Natural killer cell (primary cell): ENCODE data around the gene NHERF1. TPM values are rescaled to one million over a fixed set of nuclear protein-coding genes. Genes with fewer than 3 reads are reported as not detected.

Experiments used
- ATAC-seq, 3 donors: fragments of 150-1000 bp in 2 of 3; fragments of 200-7000 bp in 1 of 3; cut with Tn5 transposase; 1 replicate in 1 of 3; 2 replicates in 2 of 3; pipeline ENCODE4 v1.10.0; 2021; ENCODE audit warnings: mild to moderate bottlenecking in 2 of 3, moderate library complexity in 2 of 3
- DNase-seq, 2 donors: peaks; one replicate each; pipeline versions ENCODE4 v3.0.0 to v3.0.0-alpha.2; 2013 to 2021; ENCODE audit warnings: mixed read lengths in 1 of 2
- H3K27ac ChIP-seq: one replicate; pipeline ENCODE4 v1.5.1; 2013; ENCODE audit warnings: mild to moderate bottlenecking, low read length
- H3K27me3 ChIP-seq: one replicate; pipeline ENCODE4 v1.6.1; 2013; ENCODE audit warnings: low read length; ENCODE audit not compliant: control insufficient read depth, insufficient read depth
- H3K36me3 ChIP-seq: one replicate; pipeline ENCODE4 v1.6.1; 2013; ENCODE audit warnings: low read length; ENCODE audit not compliant: control insufficient read depth, insufficient read depth
- H3K4me1 ChIP-seq: one replicate; pipeline ENCODE4 v1.6.1; 2013; ENCODE audit warnings: low read length; ENCODE audit not compliant: control insufficient read depth, insufficient read depth
- H3K4me3 ChIP-seq: one replicate; pipeline ENCODE4 v1.5.1; 2013; ENCODE audit warnings: low read length
- H3K9me3 ChIP-seq: one replicate; pipeline ENCODE4 v1.6.1; 2013; ENCODE audit warnings: low read length; ENCODE audit not compliant: control insufficient read depth, insufficient read depth
- H3K27ac Mint-ChIP-seq, 2 donors: one replicate each; pipeline ENCODE4 v1.8.0; 2022; ENCODE audit warnings: mild to moderate bottlenecking in 2 of 2, mixed read lengths in 2 of 2, moderate library complexity in 1 of 2
- H3K27me3 Mint-ChIP-seq, 2 donors: one replicate each; pipeline ENCODE4 v1.8.0; 2022; ENCODE audit warnings: low read depth in 2 of 2, mixed read lengths in 2 of 2
- H3K36me3 Mint-ChIP-seq: one replicate; pipeline ENCODE4 v1.8.0; 2022; ENCODE audit warnings: mixed read lengths
- H3K4me1 Mint-ChIP-seq, 2 donors: one replicate each; pipeline ENCODE4 v1.8.0; 2022; ENCODE audit warnings: mixed read lengths in 2 of 2
- H3K4me3 Mint-ChIP-seq: one replicate; pipeline ENCODE4 v1.8.0; 2022; ENCODE audit warnings: mild to moderate bottlenecking, moderate library complexity, mixed read lengths
- H3K9me3 Mint-ChIP-seq, 2 donors: one replicate each; pipeline ENCODE4 v1.8.0; 2022; ENCODE audit warnings: mixed read lengths in 2 of 2
- CTCF ChIP-seq: fragments of 200-600 bp; IDR thresholded peaks from one replicate; pipeline ENCODE4 v1.8.0; 2022; ENCODE audit warnings: antibody characterized with exemption
- WGBS: methylation state at CpG from one replicate; pipeline ENCODE4 v1.1.7; 2013; ENCODE audit warnings: missing lambda C conversion rate; ENCODE audit not compliant: insufficient coverage; 5-methylcytosine and 5-hydroxymethylcytosine counted together
- intact Hi-C: fragments of 100-400 bp; cut with micrococcal nuclease; formaldehyde crosslinking; loops from one replicate; pipeline ENCODE4 v1.14.2; 2022
- total RNA-seq, 4 donors: library from RNA; stranded (reverse); fragments of 120-200 nt in 1 of 4; gene quantifications; one replicate each; pipeline versions ENCODE4 v1.2.3 to v1.2.4, GENCODE V29; 2013 to 2022

Gene NHERF1
- total RNA-seq, 3 donors from 2014 or later (not counting 1 experiment from before 2014, with no cell fraction given): 323 to 372 (median 362) TPM

DNA sequence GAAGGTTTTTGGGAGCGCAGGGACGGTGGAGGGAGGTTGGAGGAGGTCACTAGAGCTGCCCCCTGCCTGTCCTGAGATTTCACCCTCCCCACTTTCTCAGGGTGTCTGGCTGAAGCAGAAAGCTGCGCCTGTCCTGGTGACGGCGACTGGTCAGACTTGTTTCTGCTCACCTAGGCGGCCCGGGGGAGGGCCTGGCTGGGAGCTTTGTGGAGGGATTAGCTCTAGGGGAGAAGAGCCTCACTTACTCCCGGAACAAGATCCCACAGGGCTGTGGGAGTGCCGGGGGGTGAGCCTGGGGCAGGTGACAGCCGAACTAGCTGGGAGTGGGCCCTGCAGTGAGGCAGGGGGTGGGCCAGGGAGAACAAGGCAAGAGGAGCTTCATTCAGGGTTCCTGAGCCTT is 11.5 kb downstream of the NHERF1 start:
- Mint-ChIP-seq H3K36me3 (no peaks in the 10 kb centered on the region), H3K4me3 (peak overlapping the region; percentile 86), H3K4me1 (peaks cover 66 to 80% of the 10 kb centered on the region in 2 donors), H3K27me3 (no peaks in the 10 kb centered on the region), H3K27ac (peak overlapping the region; percentile 85 to 92), H3K9me3 (no peaks in the 10 kb centered on the region)
- ATAC-seq (no peak), DNase-seq (no peak)
- H3K4me3 ChIP-seq: peak overlapping the region; percentile 6
- H3K27ac ChIP-seq: peak overlapping the region; percentile 32
- intact Hi-C loops: loop anchor here (1.0 kb wide), 1 partner anchor 9 kb away; no protein-coding TSS in a partner anchor
- no peaks in the 10 kb centered on the region for H3K9me3 ChIP-seq
- H3K4me1 ChIP-seq: peaks cover 91% of the 10 kb centered on the region
- WGBS: 28% methylated on average over 8 of the region's 10 CpGs
- peaks cover 39% of the 10 kb centered on the region for H3K36me3 ChIP-seq
- H3K27me3 ChIP-seq: no peaks in the 10 kb centered on the region
- no peak for TF ChIP-seq CTCF

GRCh38 chr17:74760404-74761105 is 12.1 kb downstream of the NHERF1 start:
- Histone ChIP-seq H3K9me3 (no peaks in the 10 kb centered on the region), H3K4me1 (peaks cover 85% of the 10 kb centered on the region), H3K27ac (peak overlapping the region; percentile 31), H3K36me3 (peaks cover 38% of the 10 kb centered on the region), H3K27me3 (no peaks in the 10 kb centered on the region), H3K4me3 (no peak overlapping the region)
- peaks cover 60 to 77% of the 10 kb centered on the region in 2 donors for H3K4me1 Mint-ChIP-seq
- peak overlapping the region; percentile 59 for H3K4me3 Mint-ChIP-seq
- 63% methylated on average over 7 of the region's 7 CpGs for WGBS
- H3K9me3 Mint-ChIP-seq: no peaks in the 10 kb centered on the region
- no peaks in the 10 kb centered on the region for H3K27me3 Mint-ChIP-seq
- DNase-seq: no peak
- intact Hi-C loops: no loop called here
- TF ChIP-seq CTCF: no peak
- H3K27ac Mint-ChIP-seq: peak overlapping the region; percentile 85 to 92
- H3K36me3 Mint-ChIP-seq: no peaks in the 10 kb centered on the region
- no peak for ATAC-seq

DNA sequence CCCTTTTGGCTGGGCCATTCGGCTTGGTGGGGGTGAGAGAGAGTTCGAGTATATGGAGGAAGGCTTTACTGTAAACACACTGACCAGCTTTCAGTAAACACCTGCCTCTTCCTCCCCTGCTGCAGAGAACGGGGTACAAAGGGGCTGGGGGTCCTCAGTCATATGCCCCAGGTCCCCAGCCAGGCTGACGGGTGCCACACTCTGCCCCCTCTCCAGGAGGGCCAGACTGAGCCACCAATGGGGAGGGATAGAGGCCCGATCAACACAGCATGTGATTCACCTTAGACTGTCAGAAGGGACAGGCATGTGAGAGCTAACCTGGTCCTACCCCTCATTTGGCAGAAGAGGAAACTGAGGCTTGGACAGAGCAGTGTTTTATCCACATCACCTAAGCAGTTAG is 13.0 kb downstream of the NHERF1 start:
- Histone ChIP-seq H3K36me3 (peaks cover 45% of the 10 kb centered on the region), H3K9me3 (no peaks in the 10 kb centered on the region), H3K27ac (peak overlapping the region; percentile 17), H3K4me1 (peaks cover 76% of the 10 kb centered on the region), H3K4me3 (no peak overlapping the region), H3K27me3 (no peaks in the 10 kb centered on the region)
- peaks cover 56 to 75% of the 10 kb centered on the region in 2 donors for H3K4me1 Mint-ChIP-seq
- intact Hi-C loops: no loop called here
- no peaks in the 10 kb centered on the region for H3K27me3 Mint-ChIP-seq
- H3K4me3 Mint-ChIP-seq: peak overlapping the region; percentile 49
- no peak for DNase-seq
- no peak for ATAC-seq
- H3K27ac Mint-ChIP-seq: peak overlapping the region; percentile 85 to 92
- H3K36me3 Mint-ChIP-seq: no peaks in the 10 kb centered on the region
- no peaks in the 10 kb centered on the region for H3K9me3 Mint-ChIP-seq
- TF ChIP-seq CTCF: no peak
- 60% methylated on average over 4 of the region's 5 CpGs for WGBS
